Measurements from ENCODE around the gene RACGAP1. TPM values are rescaled to one million over a fixed set of nuclear protein-coding genes. Genes with fewer than 3 reads are reported as not detected.

Gene RACGAP1
- total and polyA plus RNA-seq, 12 donors, result 1.3 to 28.4 (median 6.2) TPM

DNA sequence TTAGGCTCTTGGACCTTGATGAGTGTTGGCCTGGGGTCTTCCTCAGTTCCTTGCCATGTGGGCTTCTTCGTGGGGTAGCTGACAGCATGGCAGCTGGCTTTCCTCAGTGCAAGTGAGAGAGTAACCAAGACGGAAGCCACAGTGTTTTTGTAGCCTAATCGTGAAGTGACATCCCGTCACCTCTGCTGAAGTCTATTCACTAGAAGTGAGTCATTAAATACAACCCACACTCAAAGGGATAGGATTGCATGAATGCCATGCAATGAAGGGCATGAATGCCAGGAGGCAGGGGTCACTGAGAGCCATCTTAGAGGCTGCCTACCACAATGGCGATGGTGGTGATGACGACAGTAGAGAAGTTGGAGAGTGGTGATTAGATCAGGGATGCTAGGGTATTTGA lies 18.6 kb upstream of the RACGAP1 start:
- Histone ChIP-seq H3K9me3 (replicated peaks in 1 of 3) (no peaks in the 10 kb centered on the region), H3K36me3 (replicated peaks in 1 of 2) (no peaks in the 10 kb centered on the region), H3K27me3 (no peaks in the 10 kb centered on the region), H3K27ac (no peak overlapping the region), H3K4me1 (replicated peaks in 1 of 2) (no peaks in the 10 kb centered on the region), H3K4me3 (no peak overlapping the region)
- TF ChIP-seq, protein P1, sequence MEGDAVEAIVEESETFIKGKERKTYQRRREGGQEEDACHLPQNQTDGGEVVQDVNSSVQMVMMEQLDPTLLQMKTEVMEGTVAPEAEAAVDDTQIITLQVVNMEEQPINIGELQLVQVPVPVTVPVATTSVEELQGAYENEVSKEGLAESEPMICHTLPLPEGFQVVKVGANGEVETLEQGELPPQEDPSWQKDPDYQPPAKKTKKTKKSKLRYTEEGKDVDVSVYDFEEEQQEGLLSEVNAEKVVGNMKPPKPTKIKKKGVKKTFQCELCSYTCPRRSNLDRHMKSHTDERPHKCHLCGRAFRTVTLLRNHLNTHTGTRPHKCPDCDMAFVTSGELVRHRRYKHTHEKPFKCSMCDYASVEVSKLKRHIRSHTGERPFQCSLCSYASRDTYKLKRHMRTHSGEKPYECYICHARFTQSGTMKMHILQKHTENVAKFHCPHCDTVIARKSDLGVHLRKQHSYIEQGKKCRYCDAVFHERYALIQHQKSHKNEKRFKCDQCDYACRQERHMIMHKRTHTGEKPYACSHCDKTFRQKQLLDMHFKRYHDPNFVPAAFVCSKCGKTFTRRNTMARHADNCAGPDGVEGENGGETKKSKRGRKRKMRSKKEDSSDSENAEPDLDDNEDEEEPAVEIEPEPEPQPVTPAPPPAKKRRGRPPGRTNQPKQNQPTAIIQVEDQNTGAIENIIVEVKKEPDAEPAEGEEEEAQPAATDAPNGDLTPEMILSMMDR (IDR thresholded peaks at IDR 0.05), result no peak
- no peak for TF ChIP-seq POLR2A (IDR thresholded peaks at IDR 0.05)
- intact Hi-C loops (cut with DNase I), result no loop called here
- WGBS, 4 donors, result 74 to 80% (median 78%) methylated on average over 6 of the region's 6 CpGs
- DNase-seq, result no peak

DNA sequence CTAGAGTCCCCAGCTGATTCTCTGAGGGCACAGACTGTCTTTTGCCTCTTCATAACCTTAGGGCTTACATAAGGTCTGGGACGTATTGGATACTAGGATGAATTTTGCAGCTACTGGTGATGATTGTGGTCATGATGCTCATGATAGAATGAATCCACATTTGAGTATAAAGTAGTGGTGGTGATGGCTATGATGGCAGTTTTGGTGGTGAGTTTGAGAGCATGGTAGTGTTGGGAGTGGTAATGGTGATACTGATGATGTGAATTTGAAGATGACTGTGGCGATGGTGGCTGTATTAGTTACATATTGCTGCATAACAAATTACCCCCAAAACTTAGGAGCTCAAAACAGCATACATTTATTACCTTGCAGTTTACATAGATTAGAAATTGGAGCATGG lies 18.0 kb upstream of the RACGAP1 start:
- intact Hi-C loops (cut with DNase I), result no loop called here
- DNase-seq, result no peak
- WGBS, 4 donors, result 79 to 90% (median 86%) methylated on average over 2 of the region's 2 CpGs
- TF ChIP-seq, protein P1 (IDR thresholded peaks at IDR 0.05), result no peak
- TF ChIP-seq POLR2A (IDR thresholded peaks at IDR 0.05), result no peak
- Histone ChIP-seq H3K36me3 (replicated peaks in 1 of 2) (no peaks in the 10 kb centered on the region), H3K27ac (no peak overlapping the region), H3K9me3 (replicated peaks in 1 of 3) (no peaks in the 10 kb centered on the region), H3K27me3 (no peaks in the 10 kb centered on the region), H3K4me1 (replicated peaks in 1 of 2) (no peaks in the 10 kb centered on the region), H3K4me3 (no peak overlapping the region)

DNA sequence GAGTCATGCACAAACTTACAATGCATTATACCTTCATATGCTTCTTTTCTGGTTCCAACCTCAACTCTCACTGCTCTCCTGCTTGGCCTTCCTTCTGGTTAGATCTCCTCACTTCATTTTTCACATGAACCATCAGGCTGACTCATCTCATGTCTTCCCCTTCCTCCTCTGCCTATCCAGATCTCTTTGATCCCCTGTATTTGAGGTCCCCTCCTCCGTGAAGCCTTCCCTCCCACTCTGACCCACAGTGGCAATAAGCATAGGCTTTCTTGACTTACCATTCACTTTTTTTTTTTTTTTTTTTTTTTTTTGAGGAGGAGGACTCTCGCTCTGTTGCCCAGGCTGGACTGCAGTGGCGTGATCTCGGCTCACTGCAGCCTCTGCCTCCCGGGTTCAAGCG lies 17.4 kb upstream of the RACGAP1 start:
- WGBS, 4 donors, result 85 to 92% (median 87%) methylated on average over 6 of the region's 6 CpGs
- no peaks in the 10 kb centered on the region for H3K4me1 ChIP-seq (replicated peaks in 1 of 2)
- TF ChIP-seq POLR2A (IDR thresholded peaks at IDR 0.05), result no peak
- TF ChIP-seq, protein P1 (IDR thresholded peaks at IDR 0.05), result no peak
- H3K27me3 ChIP-seq, result no peaks in the 10 kb centered on the region
- no peak overlapping the region for H3K27ac ChIP-seq
- intact Hi-C loops (cut with DNase I), result no loop called here
- H3K9me3 ChIP-seq (replicated peaks in 1 of 3), result no peaks in the 10 kb centered on the region
- DNase-seq, result no peak
- no peaks in the 10 kb centered on the region for H3K36me3 ChIP-seq (replicated peaks in 1 of 2)
- no peak overlapping the region for H3K4me3 ChIP-seq

DNA sequence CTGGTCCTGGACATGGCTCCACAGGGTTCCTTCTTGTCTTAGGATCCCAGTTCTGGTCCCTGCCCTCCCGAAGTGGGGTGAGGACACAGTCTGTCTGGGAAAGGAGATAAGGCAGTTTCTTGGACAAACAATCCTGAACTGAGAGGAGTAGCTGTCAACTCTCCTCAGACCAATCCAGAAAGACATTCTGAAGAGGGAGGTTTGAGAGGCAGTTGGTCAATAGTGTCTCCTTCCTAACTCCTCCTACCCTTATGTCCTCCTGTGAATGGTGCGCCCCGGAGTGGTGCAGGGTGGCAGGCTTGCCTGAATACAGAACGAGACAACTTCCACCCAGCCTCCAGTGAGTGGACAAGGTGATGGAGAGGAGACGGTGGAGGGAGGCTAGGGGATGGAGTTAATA lies 16.7 kb upstream of the RACGAP1 start:
- TF ChIP-seq, protein P1 (IDR thresholded peaks at IDR 0.05), result no peak
- TF ChIP-seq POLR2A (IDR thresholded peaks at IDR 0.05), result no peak
- no peaks in the 10 kb centered on the region for H3K4me1 ChIP-seq (replicated peaks in 1 of 2)
- no peaks in the 10 kb centered on the region for H3K9me3 ChIP-seq (replicated peaks in 1 of 3)
- DNase-seq, result no peak
- no peaks in the 10 kb centered on the region for H3K36me3 ChIP-seq (replicated peaks in 1 of 2)
- 79 to 89% (median 84%) methylated on average over 5 of the region's 5 CpGs for WGBS, 4 donors
- intact Hi-C loops (cut with DNase I), result no loop called here
- no peaks in the 10 kb centered on the region for H3K27me3 ChIP-seq
- H3K4me3 ChIP-seq, result no peak overlapping the region
- no peak overlapping the region for H3K27ac ChIP-seq

All from adrenal gland (tissue), 12 donors.